Fibroblast of skin of right quadriceps (primary cell): Measurements from ENCODE around the gene TMEM178A.

Experiments
- DNase-seq: peaks from one replicate; pipeline ENCODE4 v3.0.0-alpha.2; 2013

TMEM178A gene

DNA sequence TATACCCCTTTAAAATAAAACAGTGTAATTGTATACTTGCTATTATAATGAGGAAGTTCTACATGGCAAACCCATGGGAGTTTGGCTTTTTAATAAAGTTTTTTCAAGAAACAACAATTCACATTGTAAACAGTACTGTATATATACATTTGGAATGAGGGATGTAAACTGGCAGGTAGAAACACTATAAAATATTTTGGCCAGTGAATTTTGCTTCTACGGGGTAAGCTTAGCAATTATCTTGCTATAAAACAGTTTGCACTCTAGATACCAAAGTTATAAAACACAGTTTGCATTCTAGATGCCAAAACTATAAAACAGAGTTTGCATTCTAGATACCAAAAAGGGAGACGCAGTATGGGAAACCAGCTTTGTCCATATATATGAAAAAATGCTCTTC is 96.7 kb downstream of the TMEM178A start:
- DNase-seq = no peak
